HG02870 (cell line): ENCODE data around the gene AK4.
"Not testable (repeated sequence)": the region's sequence is repeated elsewhere in the genome, so short reads cannot be mapped to it uniquely, and the experiment has no call there.

Experiments used
- ATAC-seq: cut with Tn5 transposase; IDR thresholded peaks from one replicate; pipeline ENCODE4 v1.9.1; 2021; ENCODE audit warnings: mild to moderate bottlenecking, moderate library complexity; ENCODE audit not compliant: unreplicated experiment

The AK4 gene

GRCh38 chr1:65150108-65150463 lies 2.1 kb downstream of the AK4 start:
- ATAC-seq: no peak

GRCh38 chr1:65150583-65151263 lies 2.7 kb downstream of the AK4 start:
- ATAC-seq: no peak

GRCh38 chr1:65151641-65152040 lies 3.6 kb downstream of the AK4 start:
- no peak for ATAC-seq

GRCh38 chr1:65153635-65154034 lies 5.6 kb downstream of the AK4 start:
- ATAC-seq: no peak

- no peak for ATAC-seq
Measured at GRCh38 chr1:65156910-65157545, 9.0 kb downstream of the AK4 start.

- no peak for ATAC-seq
Measured at GRCh38 chr1:65157546-65157941, 9.5 kb downstream of the AK4 start.

- not testable (repeated sequence) for ATAC-seq
Measured at GRCh38 chr1:65159291-65159688, 11.3 kb downstream of the AK4 start.

GRCh38 chr1:65159801-65160523 lies 12.0 kb downstream of the AK4 start:
- ATAC-seq: no peak

GRCh38 chr1:65163201-65163805 lies 15.3 kb downstream of the AK4 start:
- ATAC-seq: no peak

GRCh38 chr1:65164101-65164500 lies 16.1 kb downstream of the AK4 start:
- ATAC-seq: not testable (repeated sequence)

- no peak for ATAC-seq
Measured at GRCh38 chr1:65164633-65165032, 16.6 kb downstream of the AK4 start.

GRCh38 chr1:65165269-65165993 lies 17.4 kb downstream of the AK4 start:
- ATAC-seq: peak; percentile 68

GRCh38 chr1:65166572-65167305 lies 18.7 kb downstream of the AK4 start:
- no peak for ATAC-seq

GRCh38 chr1:65167586-65168242 lies 19.7 kb downstream of the AK4 start:
- no peak for ATAC-seq

GRCh38 chr1:65168867-65169266 lies 20.9 kb downstream of the AK4 start:
- no peak for ATAC-seq

GRCh38 chr1:65170511-65171142 lies 22.6 kb downstream of the AK4 start:
- ATAC-seq: no peak

GRCh38 chr1:65172936-65173690 lies 25.1 kb downstream of the AK4 start:
- ATAC-seq: no peak

- peak; percentile 80 for ATAC-seq
Measured at GRCh38 chr1:65174585-65174984, 26.6 kb downstream of the AK4 start.
